Neural cell (in vitro differentiated cells): ENCODE data around the gene PDGFB. TPM values are rescaled to one million over a fixed set of nuclear protein-coding genes. Genes with fewer than 3 reads are reported as not detected.

Source experiments
- H2AFZ ChIP-seq: fragments of 200-600, 300-800 bp; sonication (generic), shearing (Covaris generic); 2 replicates; pipeline ENCODE4 v1.6.0; 2014; ENCODE audit warnings: low read depth, mild to moderate bottlenecking, antibody characterized with exemption, low read length, moderate library complexity
- H3F3A ChIP-seq: fragments of 200-600 bp; shearing (Covaris generic); 2 replicates; pipeline ENCODE4 v1.6.1; 2016; ENCODE audit warnings: mild to moderate bottlenecking, moderate library complexity, mixed read lengths, antibody characterized with exemption, low read length; ENCODE audit not compliant: insufficient read depth, poor library complexity, severe bottlenecking
- H3K27ac ChIP-seq: fragments of 200-600, 300-800 bp; sonication (generic), shearing (Covaris generic); 2 replicates; pipeline ENCODE4 v1.5.1; 2014; ENCODE audit warnings: mild to moderate bottlenecking, low read length, moderate library complexity
- H3K27me3 ChIP-seq: fragments of 300-800, 200-600 bp; sonication (generic), shearing (Covaris generic); 2 replicates; pipeline ENCODE4 v1.6.0; 2014; ENCODE audit warnings: mild to moderate bottlenecking, low read depth, low read length, moderate library complexity; ENCODE audit not compliant: insufficient read depth
- H3K36me3 ChIP-seq: fragments of 300-800, 200-600 bp; sonication (generic), shearing (Covaris generic); 2 replicates; pipeline ENCODE4 v1.5.1; 2014; ENCODE audit warnings: mild to moderate bottlenecking, antibody characterized with exemption, low read length, moderate library complexity; ENCODE audit not compliant: insufficient read depth
- H3K4me2 ChIP-seq: fragments of 300-800, 200-600 bp; sonication (generic), shearing (Covaris generic); 2 replicates; pipeline ENCODE4 v1.6.0; 2014; ENCODE audit warnings: mild to moderate bottlenecking, low read length
- H3K4me3 ChIP-seq: fragments of 300-800, 200-600 bp; sonication (generic), shearing (Covaris generic); 2 replicates; pipeline ENCODE4 v1.5.1; 2014; ENCODE audit warnings: mild to moderate bottlenecking, low read length, moderate library complexity
- H3K79me2 ChIP-seq: fragments of 200-600 bp; shearing (Covaris generic); replicated peaks from 2 replicates; pipeline ENCODE4 v1.6.0; 2014; ENCODE audit warnings: mild to moderate bottlenecking, low read length, moderate library complexity; ENCODE audit not compliant: insufficient read depth
- H3K9ac ChIP-seq: fragments of 300-800, 200-600 bp; sonication (generic), shearing (Covaris generic); 2 replicates; pipeline ENCODE4 v1.6.1; 2016; ENCODE audit warnings: mild to moderate bottlenecking, low read length, mixed read lengths
- H3K9me2 ChIP-seq: fragments of 200-600 bp; shearing (Covaris generic); 2 replicates; pipeline ENCODE4 v1.6.1; 2016; ENCODE audit warnings: mild to moderate bottlenecking, low read length, mixed read lengths; ENCODE audit not compliant: insufficient read depth
- H3K9me3 ChIP-seq: fragments of 200-600, 300-800 bp; sonication (generic), shearing (Covaris generic); 2 replicates; pipeline ENCODE4 v1.6.1; 2016; ENCODE audit warnings: mild to moderate bottlenecking, mixed run types, low read length, moderate library complexity, mixed read lengths
- H4K20me1 ChIP-seq: fragments of 200-600 bp; shearing (Covaris generic); 2 replicates; pipeline ENCODE4 v1.6.1; 2016; ENCODE audit warnings: mild to moderate bottlenecking, mixed run types; ENCODE audit not compliant: insufficient read depth
- CTCF ChIP-seq: fragments of 450-650 bp; IDR thresholded peaks from 2 replicates; pipeline ENCODE4 v1.5.1; 2014; ENCODE audit warnings: antibody characterized with exemption, mild to moderate bottlenecking, moderate library complexity; ENCODE audit not compliant: poor library complexity, severe bottlenecking
- EP300 ChIP-seq: fragments of 450-650 bp; conservative IDR thresholded peaks from 2 replicates; pipeline ENCODE4 v1.6.1; 2014; ENCODE audit warnings: antibody characterized with exemption, mild to moderate bottlenecking, moderate library complexity; ENCODE audit not compliant: poor library complexity, severe bottlenecking
- EZH2 ChIP-seq: fragments of 200-600, 300-800 bp; shearing (Covaris generic), sonication (generic); IDR thresholded peaks from 2 replicates; pipeline ENCODE4 v1.6.1; 2014; ENCODE audit warnings: antibody characterized with exemption, low read length, borderline replicate concordance, mild to moderate bottlenecking; ENCODE audit not compliant: insufficient read depth, poor library complexity, severe bottlenecking
- MXI1 ChIP-seq: fragments of 450-650 bp; conservative IDR thresholded peaks from 2 replicates; pipeline ENCODE4 v1.6.1; 2014; ENCODE audit warnings: antibody characterized with exemption, mild to moderate bottlenecking; ENCODE audit not compliant: poor library complexity, severe bottlenecking
- POLR2AphosphoS5 ChIP-seq: IDR thresholded peaks from 2 replicates; pipeline ENCODE4 v1.6.1; 2012
- RAD21 ChIP-seq: fragments of 450-650 bp; conservative IDR thresholded peaks from 2 replicates; pipeline ENCODE4 v1.6.1; 2014; ENCODE audit warnings: antibody characterized with exemption, mild to moderate bottlenecking, moderate library complexity
- REST ChIP-seq: IDR thresholded peaks from 2 replicates; pipeline ENCODE4 v1.6.1; 2012; ENCODE audit warnings: borderline replicate concordance
- SMC3 ChIP-seq: fragments of 450-650 bp; conservative IDR thresholded peaks from 2 replicates; pipeline ENCODE4 v1.6.1; 2014; ENCODE audit warnings: antibody characterized with exemption, mild to moderate bottlenecking, moderate library complexity; ENCODE audit not compliant: poor library complexity
- TAF1 ChIP-seq: IDR thresholded peaks from 2 replicates; pipeline ENCODE4 v1.6.1; 2012; ENCODE audit warnings: low read depth
- polyA plus RNA-seq: library from polyadenylated mRNA; depleted of rRNA; stranded (reverse); fragments of >200 nt; gene quantifications from 2 replicates; pipeline ENCODE4 v1.2.3, GENCODE V29; 2014

PDGFB gene
- polyA plus RNA-seq, 1 donor from 2014 or later, result 0.61 TPM

- Histone ChIP-seq H3K79me2 (no peaks in the 10 kb centered on the region), H3K4me2 (no peak overlapping the region), H3K9ac (no peak overlapping the region), H3F3A (no peaks in the 10 kb centered on the region), H2AFZ (no peak overlapping the region), H3K9me2 (no peaks in the 10 kb centered on the region), H3K4me3 (no peak overlapping the region), H3K36me3 (no peaks in the 10 kb centered on the region), H3K9me3 (no peaks in the 10 kb centered on the region), H4K20me1 (no peaks in the 10 kb centered on the region), H3K27me3 (no peaks in the 10 kb centered on the region), H3K27ac (no peak overlapping the region)
- TF ChIP-seq EP300 (no peak), TAF1 (no peak), SMC3 (no peak), CTCF (no peak), MXI1 (no peak), RAD21 (no peak), REST (no peak), POLR2AphosphoS5 (no peak), EZH2 (no peak)
Observed at GRCh38 chr22:39209756-39210155, 35.0 kb downstream of the PDGFB start.

GRCh38 chr22:39208013-39208680, 36.6 kb downstream of the PDGFB start:
- Histone ChIP-seq H3F3A (no peaks in the 10 kb centered on the region), H3K9me2 (no peaks in the 10 kb centered on the region), H3K9ac (no peak overlapping the region), H3K27me3 (no peaks in the 10 kb centered on the region), H3K4me3 (no peak overlapping the region), H3K36me3 (no peaks in the 10 kb centered on the region), H2AFZ (no peak overlapping the region), H4K20me1 (no peaks in the 10 kb centered on the region), H3K79me2 (no peaks in the 10 kb centered on the region), H3K27ac (no peak overlapping the region), H3K9me3 (no peaks in the 10 kb centered on the region), H3K4me2 (no peak overlapping the region)
- TF ChIP-seq TAF1, result no peak
- TF ChIP-seq POLR2AphosphoS5, result no peak
- no peak for TF ChIP-seq SMC3
- TF ChIP-seq REST, result no peak
- TF ChIP-seq EZH2, result no peak
- no peak for TF ChIP-seq CTCF
